Measurements from ENCODE around the gene RHBDD2. TPM values are rescaled to one million over a fixed set of nuclear protein-coding genes. Genes with fewer than 3 reads are reported as not detected.

The RHBDD2 gene
- total RNA-seq, 1 experiment from 2014 or later = 79.3 TPM

- BruUV-seq (replicated peaks) = no TSS peak
- Histone ChIP-seq H3K4me3 (ENCODE audit: low read depth in 2 of 2, low read length in 2 of 2) (no peak overlapping the region), H3K9me3 (ENCODE audit: control insufficient read depth, insufficient read depth, low read depth, low read length) (no peaks in the 10 kb centered on the region), H3K36me3 (ENCODE audit: control insufficient read depth, insufficient read depth, low read length) (no peaks in the 10 kb centered on the region), H3K4me1 (ENCODE audit: control insufficient read depth, insufficient read depth, low read length) (peaks cover 6% of the 10 kb centered on the region; the same call in 1 of the 2 replicates), H3K27ac (ENCODE audit: low read length) (no peak overlapping the region), H3K27me3 (ENCODE audit: control insufficient read depth, insufficient read depth, low read length) (no peaks in the 10 kb centered on the region)
- in situ Hi-C loops (cut with HindIII; ENCODE audit: low pct_unique_long_range_greater_than_20kb, low sequenced_read_pairs) (no loop called here), intact Hi-C loops (cut with micrococcal nuclease; ENCODE audit: unreplicated experiment) (no loop called here)
- CTCF ChIA-PET = no interaction called here
- ATAC-seq (no peak), DNase-seq (ENCODE audit: low read depth, low spot score) (no peak)
- peak; percentile 73 to 78 for TF ChIP-seq REST (IDR thresholded peaks at IDR 0.05; ENCODE audit: insufficient read depth in 1 of 2, low read depth in 2 of 2, low read length in 1 of 2)
- TF ChIP-seq SIN3A (IDR thresholded peaks at IDR 0.05; ENCODE audit: borderline replicate concordance, insufficient read depth, low read depth, low read length) = no peak
- POLR2A ChIA-PET = no interaction called here
Observed at GRCh38 chr7:75921479-75921878, 42.6 kb downstream of the RHBDD2 start.

GRCh38 chr7:75922966-75923603 is 44.3 kb downstream of the RHBDD2 start:
- DNase-seq (ENCODE audit: low read depth, low spot score) = no peak
- no peak for ATAC-seq
- CTCF ChIA-PET = no interaction called here
- POLR2A ChIA-PET = no interaction called here
- 0 out of 2 replicates have a peak, but pooled peaks cover 3% of the 10 kb centered on the region for H3K4me1 ChIP-seq (ENCODE audit: control insufficient read depth, insufficient read depth, low read length)
- no peak overlapping the region for H3K27ac ChIP-seq (ENCODE audit: low read length)
- in situ Hi-C loops (cut with HindIII; ENCODE audit: low pct_unique_long_range_greater_than_20kb, low sequenced_read_pairs) (no loop called here), intact Hi-C loops (cut with micrococcal nuclease; ENCODE audit: unreplicated experiment) (no loop called here)
- H3K36me3 ChIP-seq (ENCODE audit: control insufficient read depth, insufficient read depth, low read length) = no peaks in the 10 kb centered on the region
- TSS peak; percentile 31 for BruUV-seq (replicated peaks)
- H3K4me3 ChIP-seq (ENCODE audit: low read depth in 2 of 2, low read length in 2 of 2) = no peak overlapping the region
- no peaks in the 10 kb centered on the region for H3K9me3 ChIP-seq (ENCODE audit: control insufficient read depth, insufficient read depth, low read depth, low read length)
- TF ChIP-seq, protein P1, sequence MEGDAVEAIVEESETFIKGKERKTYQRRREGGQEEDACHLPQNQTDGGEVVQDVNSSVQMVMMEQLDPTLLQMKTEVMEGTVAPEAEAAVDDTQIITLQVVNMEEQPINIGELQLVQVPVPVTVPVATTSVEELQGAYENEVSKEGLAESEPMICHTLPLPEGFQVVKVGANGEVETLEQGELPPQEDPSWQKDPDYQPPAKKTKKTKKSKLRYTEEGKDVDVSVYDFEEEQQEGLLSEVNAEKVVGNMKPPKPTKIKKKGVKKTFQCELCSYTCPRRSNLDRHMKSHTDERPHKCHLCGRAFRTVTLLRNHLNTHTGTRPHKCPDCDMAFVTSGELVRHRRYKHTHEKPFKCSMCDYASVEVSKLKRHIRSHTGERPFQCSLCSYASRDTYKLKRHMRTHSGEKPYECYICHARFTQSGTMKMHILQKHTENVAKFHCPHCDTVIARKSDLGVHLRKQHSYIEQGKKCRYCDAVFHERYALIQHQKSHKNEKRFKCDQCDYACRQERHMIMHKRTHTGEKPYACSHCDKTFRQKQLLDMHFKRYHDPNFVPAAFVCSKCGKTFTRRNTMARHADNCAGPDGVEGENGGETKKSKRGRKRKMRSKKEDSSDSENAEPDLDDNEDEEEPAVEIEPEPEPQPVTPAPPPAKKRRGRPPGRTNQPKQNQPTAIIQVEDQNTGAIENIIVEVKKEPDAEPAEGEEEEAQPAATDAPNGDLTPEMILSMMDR (IDR thresholded peaks at IDR 0.05) = no peak
- TF ChIP-seq POLR2AphosphoS5 (IDR thresholded peaks at IDR 0.05; ENCODE audit: low read depth, low read length) (no peak), TCF7L2 (IDR thresholded peaks at IDR 0.05; ENCODE audit: low read depth, low read length) (no peak), REST (IDR thresholded peaks at IDR 0.05; ENCODE audit: insufficient read depth in 1 of 2, low read depth in 2 of 2, low read length in 1 of 2) (no peak), SIN3A (IDR thresholded peaks at IDR 0.05; ENCODE audit: borderline replicate concordance, insufficient read depth, low read depth, low read length) (no peak)
- no peaks in the 10 kb centered on the region for H3K27me3 ChIP-seq (ENCODE audit: control insufficient read depth, insufficient read depth, low read length)
